HL-60/S4 (cell line): Measurements from ENCODE around the gene GPA33.
"Not testable (repeated sequence)": the region's sequence is repeated elsewhere in the genome, so short reads cannot be mapped to it uniquely, and the experiment has no call there.

Source experiments
- in situ Hi-C: fragments of 300-500 bp; cut with MboI; formaldehyde crosslinking; loops from 2 replicates; pipeline ENCODE4 v1.14.3; 2022; ENCODE audit warnings: low sequenced_read_pairs

GPA33 gene

GRCh38 chr1:167059809-167060107 lies 30.4 kb downstream of the GPA33 start:
- in situ Hi-C loops = loop anchor here (5.0 to 10.0 kb wide), 3 partner anchors 152 to 475 kb away; no protein-coding TSS in a partner anchor

- in situ Hi-C loops = no loop called here
Measured at GRCh38 chr1:167059045-167059808, 30.9 kb downstream of the GPA33 start.

- in situ Hi-C loops = no loop called here
Measured at GRCh38 chr1:167057241-167057688, 32.9 kb downstream of the GPA33 start.

GRCh38 chr1:167056529-167057231 lies 33.5 kb downstream of the GPA33 start:
- in situ Hi-C loops = no loop called here

GRCh38 chr1:167054946-167055630 lies 35.1 kb downstream of the GPA33 start:
- in situ Hi-C loops = no loop called here

- in situ Hi-C loops = no loop called here
Measured at GRCh38 chr1:167054531-167054930, 35.6 kb downstream of the GPA33 start.

- in situ Hi-C loops = no loop called here
Measured at GRCh38 chr1:167052389-167052788, 37.8 kb downstream of the GPA33 start.

- in situ Hi-C loops = no loop called here
Measured at GRCh38 chr1:167051907-167052306, 38.3 kb downstream of the GPA33 start.

- in situ Hi-C loops = no loop called here
Measured at GRCh38 chr1:167043752-167044488, 46.3 kb downstream of the GPA33 start.

- in situ Hi-C loops = no loop called here
Measured at GRCh38 chr1:167033646-167034045, 56.5 kb downstream of the GPA33 start.

GRCh38 chr1:167029553-167029952 lies 60.6 kb downstream of the GPA33 start:
- in situ Hi-C loops = not testable (repeated sequence)

GRCh38 chr1:167022384-167022783 lies 67.8 kb downstream of the GPA33 start:
- in situ Hi-C loops = no loop called here

GRCh38 chr1:167016100-167016750 lies 74.0 kb downstream of the GPA33 start:
- in situ Hi-C loops = no loop called here

GRCh38 chr1:167013108-167013929 lies 76.9 kb downstream of the GPA33 start:
- in situ Hi-C loops = no loop called here

- in situ Hi-C loops = no loop called here
Measured at GRCh38 chr1:167012570-167012969, 77.6 kb downstream of the GPA33 start.

- in situ Hi-C loops = no loop called here
Measured at GRCh38 chr1:167011560-167012191, 78.5 kb downstream of the GPA33 start.

- in situ Hi-C loops = no loop called here
Measured at GRCh38 chr1:167003711-167004110, 86.5 kb downstream of the GPA33 start.
